ENCODE results near the gene ADGRL2.

DNA sequence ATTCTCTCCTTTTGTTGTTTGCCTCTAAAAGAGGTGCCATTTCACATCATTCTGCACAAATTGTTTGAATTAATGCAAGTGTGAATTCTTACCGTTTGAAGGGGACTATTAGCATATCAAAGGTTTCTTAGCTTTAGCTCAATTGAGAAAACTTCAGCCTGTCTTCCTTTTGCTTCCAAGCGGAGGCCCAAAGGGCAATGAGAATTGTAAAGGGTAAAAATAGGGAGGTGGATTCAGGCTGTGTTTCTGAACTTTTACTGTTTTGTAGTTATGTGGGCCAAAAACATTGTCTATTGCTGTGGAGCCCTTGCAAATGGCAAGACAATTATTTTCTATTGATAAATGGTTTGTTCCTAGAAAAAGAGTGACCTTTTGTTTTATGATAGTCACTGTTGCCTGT is 3.6 kb downstream of the ADGRL2 start:
- TF ChIP-seq, protein P1, sequence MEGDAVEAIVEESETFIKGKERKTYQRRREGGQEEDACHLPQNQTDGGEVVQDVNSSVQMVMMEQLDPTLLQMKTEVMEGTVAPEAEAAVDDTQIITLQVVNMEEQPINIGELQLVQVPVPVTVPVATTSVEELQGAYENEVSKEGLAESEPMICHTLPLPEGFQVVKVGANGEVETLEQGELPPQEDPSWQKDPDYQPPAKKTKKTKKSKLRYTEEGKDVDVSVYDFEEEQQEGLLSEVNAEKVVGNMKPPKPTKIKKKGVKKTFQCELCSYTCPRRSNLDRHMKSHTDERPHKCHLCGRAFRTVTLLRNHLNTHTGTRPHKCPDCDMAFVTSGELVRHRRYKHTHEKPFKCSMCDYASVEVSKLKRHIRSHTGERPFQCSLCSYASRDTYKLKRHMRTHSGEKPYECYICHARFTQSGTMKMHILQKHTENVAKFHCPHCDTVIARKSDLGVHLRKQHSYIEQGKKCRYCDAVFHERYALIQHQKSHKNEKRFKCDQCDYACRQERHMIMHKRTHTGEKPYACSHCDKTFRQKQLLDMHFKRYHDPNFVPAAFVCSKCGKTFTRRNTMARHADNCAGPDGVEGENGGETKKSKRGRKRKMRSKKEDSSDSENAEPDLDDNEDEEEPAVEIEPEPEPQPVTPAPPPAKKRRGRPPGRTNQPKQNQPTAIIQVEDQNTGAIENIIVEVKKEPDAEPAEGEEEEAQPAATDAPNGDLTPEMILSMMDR (IDR thresholded peaks at IDR 0.05) = no peak
- no peak for TF ChIP-seq POLR2A (IDR thresholded peaks at IDR 0.05)
